ENCODE data around the gene MDGA2. TPM values are rescaled to one million over a fixed set of nuclear protein-coding genes. Genes with fewer than 3 reads are reported as not detected.
"Not testable (repeated sequence)": the region's sequence is repeated elsewhere in the genome, so short reads cannot be mapped to it uniquely, and the experiment has no call there.

MDGA2 gene
- total RNA-seq, 2 experiments from 2014 or later: not detected

DNA sequence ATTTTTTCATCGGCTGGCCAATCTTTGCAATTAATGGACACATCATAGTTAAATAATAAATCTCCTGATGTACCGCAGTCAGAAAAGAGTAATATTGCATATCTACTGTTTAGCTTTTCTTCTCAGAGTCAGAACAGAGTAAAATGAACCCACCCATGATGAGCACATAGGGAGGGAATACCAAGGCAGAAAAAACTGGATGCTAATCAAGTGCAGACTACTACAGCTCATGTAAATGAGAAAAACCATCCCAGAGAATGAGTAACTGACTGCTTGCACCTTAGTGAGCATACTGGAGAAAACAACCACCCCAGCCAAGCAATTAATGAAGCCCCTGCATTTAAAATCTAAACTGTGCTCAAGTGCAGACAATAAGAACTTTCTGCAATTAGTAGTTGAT, 483.7 kb downstream of the MDGA2 start:
- no peaks in the 10 kb centered on the region for H3K4me1 Mint-ChIP-seq (ENCODE audit: low read depth)
- no peak overlapping the region for H3K4me3 Mint-ChIP-seq
- no peak overlapping the region for H3K27ac Mint-ChIP-seq
- H3K36me3 Mint-ChIP-seq (ENCODE audit: low read depth): no peaks in the 10 kb centered on the region
- no peaks in the 10 kb centered on the region for H3K9me3 Mint-ChIP-seq
- H3K27me3 Mint-ChIP-seq (ENCODE audit: low read depth): no peaks in the 10 kb centered on the region
- no peak for DNase-seq
- CTCF ChIA-PET: no interaction called here
- intact Hi-C loops (cut with micrococcal nuclease): no loop called here

DNA sequence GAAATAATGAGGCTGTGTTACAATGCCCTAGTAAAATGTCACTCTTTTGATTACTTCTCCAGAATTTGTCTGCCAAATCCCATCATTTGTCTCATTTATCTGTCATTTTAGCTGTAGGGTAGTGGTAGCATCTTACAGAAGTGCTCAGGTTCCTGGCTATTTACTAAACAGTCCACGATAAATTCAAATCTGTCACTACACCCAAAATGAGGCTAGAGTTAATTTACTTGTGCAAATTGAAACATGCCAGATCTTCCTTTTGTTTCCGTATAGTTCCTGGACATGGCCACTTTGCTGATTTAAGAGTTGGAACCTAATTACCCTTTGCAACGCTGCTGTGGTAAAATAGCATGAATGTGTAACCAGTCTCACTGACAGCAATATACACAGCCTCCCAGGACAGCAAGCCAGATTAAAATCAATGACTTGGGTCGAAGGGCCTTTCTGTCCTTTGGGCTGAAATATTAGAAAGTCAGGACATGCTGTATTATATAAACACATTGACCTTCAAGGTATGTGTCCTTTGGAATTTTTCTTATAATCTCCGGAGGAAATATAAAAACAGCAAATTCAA, 485.4 kb downstream of the MDGA2 start:
- Mint-ChIP-seq H3K36me3 (ENCODE audit: low read depth) (no peaks in the 10 kb centered on the region), H3K9me3 (no peaks in the 10 kb centered on the region), H3K27me3 (ENCODE audit: low read depth) (no peaks in the 10 kb centered on the region), H3K27ac (no peak overlapping the region), H3K4me3 (no peak overlapping the region), H3K4me1 (ENCODE audit: low read depth) (no peaks in the 10 kb centered on the region)
- CTCF ChIA-PET: no interaction called here
- intact Hi-C loops (cut with micrococcal nuclease): no loop called here
- no peak for DNase-seq

DNA sequence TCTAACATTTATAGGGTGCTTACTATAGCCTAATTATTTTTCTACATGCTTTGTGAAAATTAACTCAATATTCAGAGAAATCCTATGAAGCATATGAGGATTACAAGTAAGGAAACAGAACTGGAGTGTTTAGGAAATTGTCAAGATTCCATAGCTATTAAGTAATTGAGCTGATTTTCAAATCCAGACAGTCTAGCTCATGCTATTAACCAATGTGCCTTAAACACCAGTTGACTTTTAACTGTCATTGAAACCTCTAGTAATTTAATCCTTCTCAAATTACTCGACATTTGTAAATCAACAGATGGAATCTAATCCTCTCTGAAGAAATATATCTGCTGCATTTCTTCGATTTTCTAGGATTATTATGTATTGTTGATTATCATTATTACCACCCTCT, 488.9 kb downstream of the MDGA2 start:
- peaks cover 2% of the 10 kb centered on the region for H3K9me3 Mint-ChIP-seq
- no peaks in the 10 kb centered on the region for H3K27me3 Mint-ChIP-seq (ENCODE audit: low read depth)
- DNase-seq: no peak
- intact Hi-C loops (cut with micrococcal nuclease): no loop called here
- CTCF ChIA-PET: no interaction called here
- H3K36me3 Mint-ChIP-seq (ENCODE audit: low read depth): no peaks in the 10 kb centered on the region
- no peak overlapping the region for H3K27ac Mint-ChIP-seq
- no peak overlapping the region for H3K4me3 Mint-ChIP-seq
- H3K4me1 Mint-ChIP-seq (ENCODE audit: low read depth): no peaks in the 10 kb centered on the region

DNA sequence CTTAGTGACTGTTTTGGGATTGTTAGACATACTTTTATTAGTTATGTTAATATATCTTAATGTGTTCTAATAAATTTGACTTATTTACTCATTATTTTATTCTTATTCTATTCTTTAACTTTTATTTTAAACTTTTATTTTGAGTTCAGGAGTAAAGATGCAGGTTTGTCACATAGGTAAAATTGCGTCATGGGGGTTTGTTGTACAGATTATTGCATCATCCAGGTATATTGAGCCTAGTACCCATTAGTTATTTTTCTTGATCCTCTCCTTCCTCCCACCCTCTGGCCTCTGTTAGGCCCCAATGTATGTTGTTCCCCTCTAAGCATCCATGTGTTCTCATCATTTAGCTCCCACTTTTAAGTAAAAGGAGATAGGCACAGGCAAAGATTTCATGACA, 495.5 kb downstream of the MDGA2 start:
- Mint-ChIP-seq H3K27ac (no peak overlapping the region), H3K4me3 (no peak overlapping the region), H3K9me3 (peaks cover 2% of the 10 kb centered on the region), H3K4me1 (ENCODE audit: low read depth) (no peaks in the 10 kb centered on the region), H3K36me3 (ENCODE audit: low read depth) (no peaks in the 10 kb centered on the region), H3K27me3 (ENCODE audit: low read depth) (no peaks in the 10 kb centered on the region)
- intact Hi-C loops (cut with micrococcal nuclease): no loop called here
- DNase-seq: no peak
- CTCF ChIA-PET: interaction anchor here (0.6 kb wide), 1 partner anchor 28 kb away, joined by 5 read pairs; no protein-coding TSS in a partner anchor

DNA sequence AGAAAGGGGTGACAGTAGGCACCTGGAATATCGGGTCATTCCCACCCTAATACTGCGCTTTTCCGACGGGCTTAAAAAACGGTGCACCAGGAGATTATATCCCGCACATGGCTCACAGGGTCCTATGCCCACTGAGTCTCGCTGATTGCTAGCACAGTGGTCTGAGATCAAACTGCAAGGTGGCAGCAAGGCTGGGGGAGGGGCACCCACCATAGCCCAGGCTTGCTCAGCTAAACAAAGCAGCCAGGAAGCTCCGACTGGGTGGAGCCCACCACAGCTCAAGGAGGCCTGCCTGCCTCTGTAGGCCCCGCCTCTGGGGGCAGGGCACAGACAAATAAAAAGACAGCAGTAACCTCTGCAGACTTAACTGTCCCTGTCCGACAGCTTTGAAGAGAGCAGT, 503.5 kb downstream of the MDGA2 start:
- H3K4me1 Mint-ChIP-seq (ENCODE audit: low read depth); H3K27ac Mint-ChIP-seq; DNase-seq; H3K4me3 Mint-ChIP-seq; H3K36me3 Mint-ChIP-seq (ENCODE audit: low read depth); intact Hi-C loops (cut with micrococcal nuclease); CTCF ChIA-PET; H3K9me3 Mint-ChIP-seq; H3K27me3 Mint-ChIP-seq (ENCODE audit: low read depth): not testable (repeated sequence)

DNA sequence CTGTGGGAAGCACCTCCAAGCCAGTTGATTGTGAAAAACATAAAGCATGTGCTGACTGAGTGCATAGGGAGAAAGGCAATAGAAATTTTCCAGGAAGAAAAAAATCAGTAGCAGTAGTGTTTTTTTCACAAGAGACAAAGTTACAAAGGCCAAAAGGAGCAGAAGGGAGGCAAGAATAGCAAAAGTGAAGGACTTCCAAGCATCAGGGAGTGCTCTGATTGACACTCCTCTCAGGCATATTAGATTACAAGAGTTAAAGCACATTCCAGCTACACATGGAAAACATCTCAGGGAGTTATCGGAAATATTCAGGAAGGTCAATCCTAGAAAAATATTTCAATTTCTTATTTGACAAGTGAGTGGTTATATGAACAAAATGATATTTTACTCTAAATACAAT, 508.0 kb downstream of the MDGA2 start:
- CTCF ChIA-PET: no interaction called here
- Mint-ChIP-seq H3K9me3 (no peaks in the 10 kb centered on the region), H3K4me3 (no peak overlapping the region), H3K4me1 (ENCODE audit: low read depth) (no peaks in the 10 kb centered on the region), H3K27ac (no peak overlapping the region), H3K36me3 (ENCODE audit: low read depth) (no peaks in the 10 kb centered on the region), H3K27me3 (ENCODE audit: low read depth) (no peaks in the 10 kb centered on the region)
- intact Hi-C loops (cut with micrococcal nuclease): no loop called here
- no peak for DNase-seq

DNA sequence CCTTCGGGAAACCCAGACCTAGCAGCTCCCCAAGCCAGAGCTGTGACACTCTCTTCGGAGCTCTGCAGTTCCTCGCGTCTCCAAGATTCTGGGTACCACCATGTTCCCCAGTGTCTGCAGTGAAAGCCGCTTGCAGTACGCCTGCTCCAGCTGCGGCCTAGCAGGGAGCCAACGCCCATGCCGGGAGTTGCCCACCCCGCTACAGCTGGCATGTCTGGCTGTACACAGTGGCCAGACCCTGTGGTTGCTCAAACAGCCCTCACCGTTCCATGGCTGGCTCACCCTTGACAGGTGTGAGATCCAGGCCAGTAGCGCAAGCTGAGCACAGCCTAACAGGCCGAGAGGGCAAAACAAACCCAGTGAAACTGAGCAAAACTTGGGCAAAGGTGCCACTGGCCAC, 520.0 kb downstream of the MDGA2 start:
- CTCF ChIA-PET: no interaction called here
- Mint-ChIP-seq H3K27ac (no peak overlapping the region), H3K36me3 (ENCODE audit: low read depth) (no peaks in the 10 kb centered on the region), H3K4me3 (no peak overlapping the region), H3K9me3 (peaks cover 1% of the 10 kb centered on the region), H3K27me3 (ENCODE audit: low read depth) (no peaks in the 10 kb centered on the region), H3K4me1 (ENCODE audit: low read depth) (no peaks in the 10 kb centered on the region)
- no peak for DNase-seq
- intact Hi-C loops (cut with micrococcal nuclease): no loop called here

DNA sequence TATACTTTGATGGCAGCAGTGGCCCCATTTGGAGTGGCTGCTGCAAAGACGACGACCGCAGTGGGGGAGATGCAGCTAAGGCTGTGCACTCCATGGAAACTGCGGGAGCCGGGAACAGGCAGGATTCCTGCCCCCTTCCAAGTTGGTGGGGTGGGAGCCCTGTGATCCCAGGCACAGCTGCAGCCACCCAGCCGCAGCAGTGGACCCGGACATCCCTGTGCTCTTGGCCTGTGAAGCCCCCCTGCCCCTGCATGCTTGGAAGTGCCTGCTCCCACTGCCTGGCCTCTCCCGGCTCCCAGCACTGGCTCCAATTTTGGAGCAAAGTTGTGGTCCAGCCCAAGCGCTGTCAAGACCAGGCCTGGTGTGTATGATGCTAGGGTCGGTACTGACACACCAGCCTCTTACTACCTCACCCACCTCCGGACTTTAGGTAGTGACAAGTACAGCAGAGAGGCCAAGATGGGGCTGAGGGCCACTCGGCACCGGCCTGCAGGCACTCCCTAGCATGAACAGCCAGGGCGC, 521.1 kb downstream of the MDGA2 start:
- no peak for DNase-seq
- H3K4me1 Mint-ChIP-seq (ENCODE audit: low read depth): no peaks in the 10 kb centered on the region
- intact Hi-C loops (cut with micrococcal nuclease): no loop called here
- no peak overlapping the region for H3K4me3 Mint-ChIP-seq
- H3K27me3 Mint-ChIP-seq (ENCODE audit: low read depth): no peaks in the 10 kb centered on the region
- H3K9me3 Mint-ChIP-seq: peaks cover 1% of the 10 kb centered on the region
- no peak overlapping the region for H3K27ac Mint-ChIP-seq
- H3K36me3 Mint-ChIP-seq (ENCODE audit: low read depth): no peaks in the 10 kb centered on the region
- CTCF ChIA-PET: no interaction called here

DNA sequence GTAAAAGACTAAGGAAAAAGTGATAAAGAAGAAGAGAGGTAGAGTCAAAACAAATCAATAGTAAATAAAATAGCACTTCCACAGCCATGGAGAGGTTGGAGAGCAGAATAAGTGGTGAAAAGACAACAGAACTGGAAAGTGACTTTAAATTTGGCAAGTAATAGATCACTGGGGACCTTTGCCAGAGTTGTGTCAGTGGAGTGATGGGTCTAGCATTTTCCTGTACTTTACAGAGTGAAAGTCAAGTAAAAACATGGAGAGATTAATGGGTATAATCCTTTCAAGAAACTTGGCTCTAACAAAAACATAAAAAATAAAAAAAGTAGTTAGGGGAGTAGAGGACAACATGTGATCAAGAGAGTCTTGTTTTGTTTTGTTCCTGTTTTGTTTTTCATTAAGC, 521.7 kb downstream of the MDGA2 start:
- no peaks in the 10 kb centered on the region for H3K36me3 Mint-ChIP-seq (ENCODE audit: low read depth)
- CTCF ChIA-PET: no interaction called here
- intact Hi-C loops (cut with micrococcal nuclease): no loop called here
- no peaks in the 10 kb centered on the region for H3K27me3 Mint-ChIP-seq (ENCODE audit: low read depth)
- no peak overlapping the region for H3K27ac Mint-ChIP-seq
- peaks cover 1% of the 10 kb centered on the region for H3K9me3 Mint-ChIP-seq
- no peaks in the 10 kb centered on the region for H3K4me1 Mint-ChIP-seq (ENCODE audit: low read depth)
- DNase-seq: no peak
- H3K4me3 Mint-ChIP-seq: no peak overlapping the region

DNA sequence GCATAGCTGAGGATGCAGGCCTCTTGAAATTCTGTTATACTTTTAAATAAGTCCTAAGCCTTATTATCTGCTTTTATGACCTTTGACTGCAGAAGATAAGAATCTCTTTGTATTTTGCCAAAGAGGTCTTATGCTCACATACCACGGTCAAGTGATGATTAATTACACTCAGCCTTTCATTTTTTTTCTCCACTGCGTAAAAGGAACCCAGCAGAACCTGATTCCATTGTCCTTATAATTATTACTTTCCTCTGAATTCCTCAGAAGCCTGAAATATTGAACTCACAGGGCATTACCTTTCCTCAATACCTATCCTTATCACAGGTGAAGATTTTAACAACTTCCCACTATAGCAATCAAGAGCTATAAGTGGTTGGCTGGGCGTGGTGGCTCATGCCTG, 525.1 kb downstream of the MDGA2 start:
- no peaks in the 10 kb centered on the region for H3K9me3 Mint-ChIP-seq
- no peak for DNase-seq
- H3K27ac Mint-ChIP-seq: no peak overlapping the region
- H3K36me3 Mint-ChIP-seq (ENCODE audit: low read depth): no peaks in the 10 kb centered on the region
- intact Hi-C loops (cut with micrococcal nuclease): no loop called here
- no peak overlapping the region for H3K4me3 Mint-ChIP-seq
- CTCF ChIA-PET: no interaction called here
- no peaks in the 10 kb centered on the region for H3K4me1 Mint-ChIP-seq (ENCODE audit: low read depth)
- H3K27me3 Mint-ChIP-seq (ENCODE audit: low read depth): no peaks in the 10 kb centered on the region

DNA sequence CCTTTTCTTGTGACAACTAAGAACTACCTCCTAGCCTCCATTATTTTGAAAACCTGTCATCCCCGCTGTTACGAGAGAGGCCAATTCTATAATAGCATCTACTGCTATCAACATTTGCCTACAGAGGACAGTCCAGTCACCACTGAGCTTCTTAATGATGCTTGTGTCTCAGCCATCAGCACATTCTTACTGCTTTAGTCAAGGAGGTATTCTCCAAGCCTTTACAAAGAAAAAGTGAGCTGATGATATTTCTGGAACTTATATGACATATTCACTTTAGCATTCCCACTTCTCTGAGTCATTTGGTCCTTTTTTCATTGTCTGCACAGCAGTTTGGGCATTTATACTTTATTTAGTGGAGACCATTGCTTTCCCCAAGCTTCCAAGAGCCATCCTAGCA, 526.1 kb downstream of the MDGA2 start:
- Mint-ChIP-seq H3K36me3 (ENCODE audit: low read depth) (no peaks in the 10 kb centered on the region), H3K27me3 (ENCODE audit: low read depth) (no peaks in the 10 kb centered on the region), H3K27ac (no peak overlapping the region), H3K4me3 (no peak overlapping the region), H3K4me1 (ENCODE audit: low read depth) (no peaks in the 10 kb centered on the region), H3K9me3 (no peaks in the 10 kb centered on the region)
- CTCF ChIA-PET: no interaction called here
- intact Hi-C loops (cut with micrococcal nuclease): no loop called here
- no peak for DNase-seq

DNA sequence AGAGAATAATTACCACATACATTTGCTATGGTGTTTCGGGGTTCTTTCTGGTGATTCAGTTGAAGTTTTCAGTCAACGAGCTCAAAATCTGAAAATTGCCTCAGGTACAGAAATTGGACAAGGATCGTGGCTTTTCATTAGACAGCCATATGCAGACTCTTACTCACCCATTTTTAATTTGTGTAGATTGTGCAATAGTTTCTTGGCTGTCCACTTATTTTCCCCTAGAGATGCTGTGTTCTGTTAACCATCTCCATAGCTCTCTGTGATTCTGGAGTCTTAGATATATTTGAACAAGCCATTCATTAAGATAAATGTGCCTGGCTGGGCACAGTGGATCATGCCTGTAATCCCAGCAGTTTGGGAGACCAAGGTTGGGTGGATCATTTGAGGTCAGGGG, 526.7 kb downstream of the MDGA2 start:
- no peak for DNase-seq
- intact Hi-C loops (cut with micrococcal nuclease): no loop called here
- H3K36me3 Mint-ChIP-seq (ENCODE audit: low read depth): no peaks in the 10 kb centered on the region
- no peak overlapping the region for H3K4me3 Mint-ChIP-seq
- no peak overlapping the region for H3K27ac Mint-ChIP-seq
- CTCF ChIA-PET: no interaction called here
- H3K9me3 Mint-ChIP-seq: no peaks in the 10 kb centered on the region
- no peaks in the 10 kb centered on the region for H3K27me3 Mint-ChIP-seq (ENCODE audit: low read depth)
- no peaks in the 10 kb centered on the region for H3K4me1 Mint-ChIP-seq (ENCODE audit: low read depth)

DNA sequence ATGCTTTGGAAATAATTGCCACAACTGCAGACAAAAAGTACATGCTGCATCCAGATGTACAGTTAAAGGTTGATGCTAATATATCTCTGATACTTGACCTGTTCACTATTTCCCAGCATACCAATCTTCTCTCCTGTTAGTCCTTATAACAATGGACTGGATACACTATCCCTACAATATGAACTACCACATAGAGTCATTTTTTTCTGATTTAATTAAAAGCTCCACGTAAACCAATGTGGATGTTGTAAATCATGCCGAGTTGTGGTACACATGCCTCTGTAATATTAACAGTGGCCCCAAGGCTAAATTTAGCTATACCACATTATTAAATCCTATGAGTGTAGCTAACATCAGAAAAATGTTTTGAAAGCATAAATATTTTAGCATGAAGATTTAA, 554.8 kb downstream of the MDGA2 start:
- Mint-ChIP-seq H3K9me3 (peaks cover 9% of the 10 kb centered on the region), H3K27ac (no peak overlapping the region), H3K27me3 (ENCODE audit: low read depth) (no peaks in the 10 kb centered on the region), H3K4me1 (ENCODE audit: low read depth) (no peaks in the 10 kb centered on the region), H3K36me3 (ENCODE audit: low read depth) (no peaks in the 10 kb centered on the region), H3K4me3 (no peak overlapping the region)
- CTCF ChIA-PET: no interaction called here
- intact Hi-C loops (cut with micrococcal nuclease): no loop called here
- no peak for DNase-seq

DNA sequence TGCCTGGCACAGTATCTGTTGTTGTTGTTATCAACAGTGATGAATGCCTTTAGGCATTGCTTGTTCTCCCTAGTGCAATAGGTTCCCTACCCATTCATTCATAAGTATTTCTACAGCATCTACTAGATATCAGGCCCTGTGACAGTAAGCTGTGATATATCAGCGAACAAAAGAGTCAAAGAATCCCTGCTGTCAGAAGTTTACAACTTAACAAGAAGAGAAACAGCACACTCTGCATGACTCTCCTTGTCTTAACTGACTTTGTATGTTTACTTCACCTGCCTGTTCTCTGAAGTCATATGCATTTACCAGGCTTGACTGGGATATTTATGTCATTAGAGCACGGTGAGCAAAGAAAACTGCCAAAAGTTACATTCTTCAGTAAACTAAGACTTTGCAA, 571.6 kb downstream of the MDGA2 start:
- Mint-ChIP-seq H3K9me3 (peaks cover 3% of the 10 kb centered on the region), H3K27ac (no peak overlapping the region), H3K27me3 (ENCODE audit: low read depth) (no peaks in the 10 kb centered on the region), H3K4me1 (ENCODE audit: low read depth) (no peaks in the 10 kb centered on the region), H3K36me3 (ENCODE audit: low read depth) (no peaks in the 10 kb centered on the region), H3K4me3 (no peak overlapping the region)
- intact Hi-C loops (cut with micrococcal nuclease): no loop called here
- no peak for DNase-seq
- CTCF ChIA-PET: no interaction called here
